Glomerular visceral epithelial cell (primary cell): ENCODE data around the gene PTPRD.

Experiments
- DNase-seq: peaks from one replicate; pipeline ENCODE4 v3.0.0-alpha.2; 2016; ENCODE audit errors: extremely low spot score

PTPRD gene

GRCh38 chr9:10054456-10054855, 558.3 kb downstream of the PTPRD start:
- no peak for DNase-seq

- DNase-seq, result no peak
Measured at GRCh38 chr9:10052916-10053315, 559.9 kb downstream of the PTPRD start.

- DNase-seq, result no peak
Measured at GRCh38 chr9:10052181-10052580, 560.6 kb downstream of the PTPRD start.

- peak; percentile 16 for DNase-seq
Measured at GRCh38 chr9:10050016-10050415, 562.8 kb downstream of the PTPRD start.

- DNase-seq, result no peak
Measured at GRCh38 chr9:10048994-10049393, 563.8 kb downstream of the PTPRD start.

- no peak for DNase-seq
Measured at GRCh38 chr9:10045598-10045997, 567.2 kb downstream of the PTPRD start.

GRCh38 chr9:10041726-10042229, 571.0 kb downstream of the PTPRD start:
- DNase-seq, result no peak

- no peak for DNase-seq
Measured at GRCh38 chr9:10036095-10036494, 576.7 kb downstream of the PTPRD start.

- DNase-seq, result no peak
Measured at GRCh38 chr9:10032166-10032565, 580.6 kb downstream of the PTPRD start.

GRCh38 chr9:10026443-10026984, 586.3 kb downstream of the PTPRD start:
- no peak for DNase-seq

GRCh38 chr9:10015755-10016154, 597.0 kb downstream of the PTPRD start:
- no peak for DNase-seq

GRCh38 chr9:10014889-10015288, 597.9 kb downstream of the PTPRD start:
- DNase-seq, result no peak

GRCh38 chr9:10009401-10009800, 603.4 kb downstream of the PTPRD start:
- DNase-seq, result no peak

- DNase-seq, result no peak
Measured at GRCh38 chr9:10008101-10008799, 604.6 kb downstream of the PTPRD start.

- DNase-seq, result no peak
Measured at GRCh38 chr9:10007356-10007755, 605.4 kb downstream of the PTPRD start.

- no peak for DNase-seq
Measured at GRCh38 chr9:10005206-10005605, 607.6 kb downstream of the PTPRD start.

GRCh38 chr9:10003047-10003446, 609.8 kb downstream of the PTPRD start:
- DNase-seq, result no peak

- DNase-seq, result no peak
Measured at GRCh38 chr9:10000669-10001068, 612.1 kb downstream of the PTPRD start.

GRCh38 chr9:9998491-9999287, 614.1 kb downstream of the PTPRD start:
- DNase-seq, result peak; percentile 8

GRCh38 chr9:9997585-9997984, 615.2 kb downstream of the PTPRD start:
- no peak for DNase-seq

GRCh38 chr9:9996259-9996658, 616.5 kb downstream of the PTPRD start:
- DNase-seq, result no peak

- no peak for DNase-seq
Measured at GRCh38 chr9:9992936-9993335, 619.9 kb downstream of the PTPRD start.

GRCh38 chr9:9973062-9973461, 639.7 kb downstream of the PTPRD start:
- DNase-seq, result peak; percentile 64
